HG02623 (cell line): ENCODE data around the gene S100A4.
"Not testable (repeated sequence)": the region's sequence is repeated elsewhere in the genome, so short reads cannot be mapped to it uniquely, and the experiment has no call there.

ENCODE experiments used
- ATAC-seq: cut with Tn5 transposase; IDR thresholded peaks from one replicate; pipeline ENCODE4 v1.9.1; 2021; ENCODE audit warnings: moderate library complexity; ENCODE audit not compliant: unreplicated experiment

S100A4 gene

DNA sequence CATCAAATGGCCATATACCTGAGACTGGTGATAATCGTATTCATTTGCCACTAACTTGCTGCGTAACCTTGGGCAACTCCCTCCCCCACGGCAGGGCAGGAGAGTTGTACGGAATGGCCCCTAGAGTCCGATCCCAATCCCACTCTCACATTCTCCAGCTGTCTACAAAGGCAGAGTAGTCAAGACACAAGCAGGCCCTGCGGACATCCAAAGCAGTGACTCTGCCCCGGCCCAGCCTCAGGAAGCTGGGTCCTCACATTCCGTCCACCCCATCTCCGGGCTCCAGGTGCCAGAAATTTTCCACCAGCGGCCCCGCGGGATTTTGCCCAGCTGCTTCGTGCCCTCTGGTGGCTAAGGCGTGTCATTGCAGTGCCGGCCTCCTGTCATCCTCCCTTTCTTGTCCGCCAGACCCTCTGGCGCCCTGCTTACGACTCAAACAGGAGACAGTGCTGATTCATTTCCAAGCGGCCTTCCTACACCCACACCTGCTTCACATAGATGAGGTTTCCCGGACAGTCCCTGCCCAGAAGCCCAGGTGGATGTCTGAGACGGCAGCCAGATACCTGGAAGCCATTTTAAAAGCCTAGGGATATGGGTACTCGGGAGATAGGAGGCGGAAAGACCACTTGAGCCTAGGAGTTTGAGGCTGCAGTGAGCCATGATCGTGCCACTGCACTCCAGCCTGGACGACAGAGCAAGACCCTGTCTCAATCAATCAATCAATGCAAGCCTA lies 22.9 kb upstream of the S100A4 start:
- ATAC-seq, result no peak

DNA sequence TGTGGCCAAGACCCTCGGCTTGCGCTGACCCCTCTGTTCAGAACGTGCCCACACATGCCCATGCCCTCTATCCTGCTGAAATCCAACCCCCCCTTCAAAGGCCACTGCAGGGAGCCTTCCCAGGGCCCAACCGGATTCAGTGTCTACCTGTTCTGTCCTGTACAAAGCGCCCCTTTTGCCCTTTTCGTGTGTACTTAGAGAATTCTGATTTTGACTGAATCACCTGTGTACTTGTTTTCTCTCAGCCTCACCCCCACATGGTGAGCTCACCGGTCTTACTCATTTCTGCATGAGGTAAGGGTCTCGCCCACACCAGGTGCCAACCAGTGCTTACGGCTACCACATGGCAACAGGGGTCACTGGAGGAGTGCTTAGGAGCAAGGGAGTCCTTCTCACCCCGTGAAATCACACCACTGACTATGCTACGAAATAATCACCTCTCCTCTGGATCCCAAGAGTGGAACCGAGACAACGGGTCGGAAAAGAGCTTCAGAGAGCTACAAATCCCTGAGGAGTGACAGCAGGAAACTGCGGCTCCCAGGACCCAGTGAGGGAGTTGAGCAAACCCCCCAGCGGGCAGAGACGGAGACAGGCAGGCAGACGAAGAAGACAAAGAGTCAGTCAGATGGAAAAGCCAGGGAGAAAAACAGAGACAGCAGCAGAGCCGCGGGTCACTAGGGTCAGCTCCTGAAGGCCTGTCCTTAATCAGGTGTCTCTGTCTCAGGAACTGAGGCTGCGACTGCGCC lies 22.2 kb upstream of the S100A4 start:
- no peak for ATAC-seq

DNA sequence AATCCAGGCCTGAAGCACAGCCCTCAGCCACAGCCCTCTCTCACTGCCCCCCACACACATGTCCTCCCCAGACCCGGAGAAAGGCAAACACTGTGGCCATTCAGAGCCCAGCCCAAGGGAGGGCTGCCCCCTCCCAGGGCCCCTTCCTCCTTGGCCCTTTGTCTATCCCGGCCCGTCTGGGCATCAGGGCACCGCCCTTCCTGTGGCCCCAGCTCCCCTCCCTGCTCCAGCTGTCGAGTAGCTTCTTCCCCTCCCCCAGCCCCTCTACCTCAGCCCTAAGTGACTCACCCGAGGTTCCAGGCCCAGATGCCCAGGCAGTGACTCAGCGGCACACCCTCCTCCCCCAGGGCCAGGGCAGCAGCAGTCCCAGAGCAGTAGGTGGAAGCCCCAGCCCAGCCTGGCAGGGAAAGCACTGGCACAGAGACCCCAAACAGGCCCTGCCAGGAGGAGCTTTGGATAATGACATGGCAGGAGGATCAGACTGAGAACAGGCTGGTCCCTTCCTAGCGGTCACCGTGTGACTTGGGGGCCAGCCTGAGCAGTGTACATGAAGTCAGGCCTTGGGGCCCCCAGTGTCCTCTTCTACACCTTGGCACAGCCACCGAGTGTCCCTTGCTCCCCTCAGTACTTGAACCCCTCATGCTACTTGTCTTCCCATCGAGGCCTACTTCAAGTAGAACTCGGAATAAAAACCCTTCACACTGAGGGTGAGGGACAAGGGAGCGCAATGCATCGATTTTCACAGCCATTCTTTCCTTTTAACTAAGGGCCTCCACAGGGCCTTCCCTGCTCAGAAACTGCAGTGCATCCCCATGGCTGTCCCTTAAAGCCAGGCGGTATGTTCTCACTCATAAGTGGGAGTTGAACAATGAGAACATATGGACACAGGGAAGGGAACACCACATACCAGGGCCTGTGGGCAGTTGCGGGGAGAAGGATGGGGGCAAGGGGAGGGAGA lies 21.1 kb upstream of the S100A4 start:
- no peak for ATAC-seq

DNA sequence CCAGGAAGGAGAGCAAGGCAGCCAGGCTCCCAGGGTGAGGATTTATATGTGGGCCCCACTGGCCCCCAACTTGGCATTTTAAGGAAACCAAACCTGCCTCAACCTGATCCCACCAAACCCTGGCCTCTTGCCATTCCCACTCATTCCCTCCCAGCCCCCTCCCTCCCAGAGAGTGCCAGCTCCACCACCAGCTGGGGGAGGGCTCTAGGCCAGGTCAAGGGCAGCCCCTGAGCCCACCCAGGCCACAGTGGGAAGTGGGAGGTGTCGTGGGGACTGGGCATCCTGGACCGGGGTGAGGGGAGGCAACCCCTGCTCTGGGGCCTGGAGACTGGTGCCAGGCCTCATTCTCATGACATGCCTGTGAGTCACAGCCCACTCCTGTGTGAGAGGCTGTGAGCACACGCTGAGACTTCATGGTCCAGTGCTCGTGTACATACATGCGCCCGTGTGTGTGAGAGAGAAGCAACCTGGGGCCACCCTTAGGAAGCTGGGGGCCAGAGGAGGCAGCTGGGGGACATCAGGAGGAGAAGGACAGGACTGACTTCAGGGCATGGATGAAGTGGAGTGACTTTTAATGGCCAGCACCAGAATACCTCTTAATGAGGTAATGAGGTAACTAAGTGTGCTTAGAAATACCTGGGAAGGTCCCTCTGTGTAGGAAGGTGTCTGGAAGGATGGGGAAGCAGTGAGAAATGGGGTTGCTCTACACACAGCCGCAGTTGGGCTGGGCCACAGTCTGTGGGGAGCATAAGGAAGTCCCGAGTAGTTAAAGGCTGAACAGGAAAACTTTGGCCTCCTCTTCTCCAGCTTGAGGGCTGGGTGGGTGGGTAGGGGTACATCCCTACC lies 20.1 kb upstream of the S100A4 start, which contains the start of gene S100A2:
S100A2 (minus strand) TSS at position 316 of the 846 bp plus-strand sequence. CDS start 1,967 bp downstream, outside the sequence.
- ATAC-seq, result no peak

DNA sequence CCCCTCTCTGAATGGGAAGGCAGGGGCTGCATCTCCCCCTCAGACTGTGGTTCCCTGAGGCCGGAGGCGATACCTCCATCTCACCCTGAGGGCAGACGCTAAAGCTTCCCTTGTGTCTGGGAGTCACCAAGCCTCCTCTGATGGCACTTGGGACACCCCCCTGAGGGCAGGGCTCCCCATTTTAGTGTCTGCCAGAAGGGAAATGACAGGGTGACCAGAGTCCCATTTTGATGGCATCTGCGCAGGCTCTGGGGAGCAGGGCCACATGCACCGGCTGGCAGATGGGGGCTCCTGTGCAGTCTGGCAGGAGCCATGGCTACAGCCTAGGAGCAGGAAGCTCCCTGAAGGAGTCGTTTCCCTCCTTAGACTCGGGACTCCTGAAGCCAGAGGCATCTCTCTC lies 18.4 kb upstream of the S100A4 start:
- ATAC-seq, result no peak

DNA sequence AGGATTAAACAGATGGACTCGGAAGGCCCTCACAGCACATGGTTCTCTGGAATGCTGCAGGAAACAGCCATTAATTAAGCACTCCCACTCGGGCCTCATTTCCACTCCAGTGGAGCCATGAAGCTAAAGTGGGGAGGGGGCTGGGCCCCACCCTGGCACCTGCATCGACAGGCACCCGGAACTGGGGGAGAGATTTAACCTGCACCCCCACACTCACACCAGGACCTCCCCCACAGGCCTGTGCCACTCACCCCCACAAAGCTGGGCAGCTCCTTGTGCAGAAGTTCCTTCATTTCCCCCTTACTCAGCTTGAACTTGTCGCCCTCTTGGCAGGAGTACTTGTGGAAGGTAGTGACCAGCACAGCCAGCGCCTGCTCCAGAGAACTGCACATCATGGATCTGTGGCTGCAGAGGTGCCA lies 17.9 kb upstream of the S100A4 start:
- no peak for ATAC-seq

DNA sequence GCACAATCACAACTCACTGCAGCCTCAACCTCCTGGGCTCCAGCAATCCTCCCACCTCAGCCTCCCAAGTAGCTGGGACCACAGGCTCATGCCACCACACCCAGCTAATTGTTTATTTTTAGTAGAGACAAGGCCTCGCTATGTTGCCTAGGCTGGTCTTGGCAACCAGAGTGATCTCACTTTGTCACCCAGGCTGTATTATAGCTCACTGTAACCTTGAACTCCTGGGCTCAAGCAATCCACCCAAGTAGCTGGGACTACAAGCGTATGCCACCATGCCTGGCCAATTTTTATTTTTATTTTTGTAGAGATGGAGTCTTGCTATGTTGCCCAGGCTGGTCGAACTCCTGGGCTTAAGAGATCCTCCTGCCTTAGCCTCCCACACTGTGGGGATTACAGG lies 16.4 kb upstream of the S100A4 start:
- not testable (repeated sequence) for ATAC-seq

DNA sequence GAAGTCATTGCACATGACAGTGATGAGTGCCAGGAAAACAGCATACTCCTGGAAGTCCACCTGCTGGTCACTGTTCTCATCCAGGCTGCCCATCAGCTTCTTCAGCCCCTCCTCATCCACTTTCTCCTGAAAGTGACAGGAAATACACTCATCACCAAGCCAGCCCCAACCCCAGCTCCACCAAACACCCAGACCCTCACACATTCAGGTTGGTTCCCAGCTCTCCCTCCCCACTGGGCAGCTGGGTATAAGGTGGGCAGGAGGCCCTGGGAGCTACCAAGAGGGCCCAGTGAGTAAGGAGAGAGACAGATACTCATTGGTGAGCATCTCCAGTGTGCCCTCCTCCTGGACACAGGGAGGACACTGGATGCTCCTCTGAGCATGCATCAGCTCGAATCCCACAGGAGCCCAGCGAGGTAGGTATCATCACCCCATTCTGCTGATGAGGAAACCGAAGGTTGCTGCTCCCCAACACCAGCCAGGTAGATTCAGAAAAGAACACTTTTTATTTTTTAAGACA lies 15.9 kb upstream of the S100A4 start:
- no peak for ATAC-seq

DNA sequence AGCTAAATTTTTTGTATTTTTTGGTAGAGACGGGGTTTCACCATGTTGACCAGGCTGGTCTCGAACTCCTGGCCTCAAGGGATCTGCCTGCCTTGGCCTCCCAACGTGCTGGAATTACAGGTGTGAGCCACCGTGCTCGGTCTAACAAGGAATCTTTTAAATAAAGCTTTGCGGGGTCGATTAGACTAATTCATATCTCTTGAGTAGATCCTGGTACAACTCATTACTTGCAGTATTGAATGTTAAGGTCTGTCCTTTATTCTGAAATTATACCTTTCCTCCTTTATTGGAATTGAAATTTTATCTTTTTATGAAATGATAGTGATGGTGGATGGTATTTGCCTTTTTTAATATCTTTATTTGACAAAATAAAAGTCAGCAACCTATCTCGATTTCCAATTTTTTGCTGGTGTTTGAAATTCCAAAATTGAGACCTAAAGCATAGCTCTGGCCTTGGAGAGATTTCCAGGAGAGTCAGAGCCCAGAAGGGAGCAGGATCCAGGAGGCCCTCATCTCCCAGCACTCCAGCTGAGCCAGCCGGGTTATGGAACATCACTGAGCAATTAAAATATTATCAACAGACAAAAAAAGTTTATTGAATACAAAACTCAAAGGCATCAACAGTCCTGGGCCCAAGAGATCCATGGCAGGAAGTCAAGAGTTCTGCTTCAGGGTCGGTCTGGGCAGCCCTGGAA lies 15.3 kb upstream of the S100A4 start:
- no peak for ATAC-seq

DNA sequence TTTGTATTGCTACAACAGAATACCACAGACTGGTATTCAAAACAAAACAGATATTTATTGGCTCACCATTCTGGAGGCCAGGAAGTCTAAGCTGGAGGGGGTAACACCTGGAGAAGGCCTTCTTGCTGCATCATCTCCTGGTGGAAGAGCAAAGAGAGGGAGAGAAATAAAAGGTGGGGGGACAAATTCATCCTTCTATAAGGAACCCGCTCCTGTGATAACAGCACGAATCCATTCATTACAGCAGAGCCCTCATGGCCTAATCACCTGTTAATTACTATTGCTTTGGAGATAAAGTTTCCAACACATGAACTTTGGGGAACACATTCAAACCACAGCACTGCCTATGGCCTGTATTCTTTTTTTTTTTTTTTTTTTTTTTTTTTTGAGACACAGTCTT lies 14.6 kb upstream of the S100A4 start:
- ATAC-seq, result no peak

DNA sequence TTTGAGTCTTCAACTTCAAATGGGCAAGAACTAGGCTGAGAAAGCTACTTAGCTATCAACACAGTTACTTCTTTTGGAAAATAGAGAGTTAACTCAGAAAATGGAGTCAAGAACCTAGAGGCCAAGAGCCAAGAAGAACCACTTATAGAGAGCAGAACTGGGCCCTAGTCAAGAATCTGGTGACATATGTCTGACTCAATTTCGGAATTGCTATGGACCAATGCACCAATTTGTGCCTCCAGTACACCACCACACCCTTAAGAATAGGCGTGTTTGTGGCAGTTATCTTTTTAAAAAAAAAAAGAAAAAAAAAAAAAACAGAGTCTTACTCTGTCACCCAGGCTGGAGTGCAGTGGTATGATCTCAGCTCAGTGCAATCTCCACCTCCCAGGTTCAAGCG lies 12.3 kb upstream of the S100A4 start:
- no peak for ATAC-seq

DNA sequence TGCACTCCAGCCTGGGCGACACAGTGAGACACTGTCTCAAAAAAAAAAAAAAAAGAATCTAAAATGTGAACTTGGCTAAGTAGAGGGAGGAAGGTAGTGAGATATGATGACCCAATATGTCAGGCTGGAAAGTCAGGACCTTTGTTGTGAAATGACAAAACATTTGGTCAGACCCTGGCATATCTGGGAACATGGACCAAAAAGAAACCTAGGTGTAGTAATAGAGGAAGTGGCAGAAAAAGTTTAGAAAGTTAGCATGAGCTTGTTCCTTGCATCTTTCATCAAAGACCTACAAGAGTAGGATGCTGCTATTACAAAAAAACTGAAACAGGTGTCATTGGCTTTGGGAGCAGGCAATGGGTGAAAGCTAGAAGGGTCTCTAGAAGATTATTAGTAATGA lies 10.7 kb upstream of the S100A4 start:
- no peak for ATAC-seq

DNA sequence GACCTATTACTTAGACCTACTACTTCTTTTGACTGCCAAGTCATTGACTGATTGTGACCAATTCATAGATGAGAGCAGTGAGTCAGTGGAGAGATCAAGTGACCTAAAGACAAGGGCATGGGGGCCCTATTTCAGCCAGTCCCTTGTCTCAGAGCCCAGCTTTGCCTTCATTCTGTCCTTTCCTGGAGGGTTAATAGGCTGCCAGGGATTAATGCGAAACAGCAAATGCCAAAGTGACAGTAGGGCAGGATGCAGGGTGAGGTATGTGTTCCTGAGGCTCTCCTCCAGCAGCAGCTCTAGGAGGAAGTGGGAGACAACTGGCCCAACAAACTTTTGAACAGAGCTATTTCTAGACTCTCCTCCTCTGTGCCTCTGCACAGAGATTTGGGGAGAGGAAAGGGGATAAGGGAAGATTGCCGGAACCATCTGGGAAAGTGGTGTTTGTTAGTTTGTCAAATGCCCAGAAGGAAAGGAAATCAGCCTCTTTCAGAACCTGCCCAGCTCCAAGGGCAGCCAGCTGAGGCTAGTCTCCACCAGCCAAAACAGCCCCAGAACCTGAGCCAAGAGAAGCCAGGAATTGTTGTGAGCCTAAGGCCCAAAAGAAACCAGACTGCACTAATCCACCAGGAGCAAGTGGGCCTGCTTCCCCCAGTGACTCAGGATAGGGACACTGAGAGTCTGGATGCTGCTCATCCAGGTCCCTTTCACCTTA lies 8.4 kb upstream of the S100A4 start:
- ATAC-seq, result no peak

DNA sequence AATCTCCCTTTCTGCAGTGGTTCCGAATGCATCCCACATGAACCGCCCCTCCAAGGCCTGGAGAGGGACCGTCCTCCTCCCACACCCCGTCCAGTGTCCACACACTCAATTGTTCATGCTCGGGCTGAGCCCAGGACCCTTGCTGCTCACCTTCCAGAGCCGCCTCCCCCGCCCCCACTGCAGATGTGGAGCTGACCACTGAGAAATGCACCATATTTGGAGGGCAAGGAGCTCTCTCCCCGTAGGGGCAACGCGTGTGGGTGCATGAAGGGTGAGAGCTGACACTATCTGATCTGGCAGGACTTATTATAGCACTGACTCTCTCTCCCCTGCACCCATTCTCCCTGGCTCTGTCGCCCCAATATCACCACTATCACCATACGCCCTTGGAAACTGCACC lies 7.5 kb upstream of the S100A4 start:
- no peak for ATAC-seq

DNA sequence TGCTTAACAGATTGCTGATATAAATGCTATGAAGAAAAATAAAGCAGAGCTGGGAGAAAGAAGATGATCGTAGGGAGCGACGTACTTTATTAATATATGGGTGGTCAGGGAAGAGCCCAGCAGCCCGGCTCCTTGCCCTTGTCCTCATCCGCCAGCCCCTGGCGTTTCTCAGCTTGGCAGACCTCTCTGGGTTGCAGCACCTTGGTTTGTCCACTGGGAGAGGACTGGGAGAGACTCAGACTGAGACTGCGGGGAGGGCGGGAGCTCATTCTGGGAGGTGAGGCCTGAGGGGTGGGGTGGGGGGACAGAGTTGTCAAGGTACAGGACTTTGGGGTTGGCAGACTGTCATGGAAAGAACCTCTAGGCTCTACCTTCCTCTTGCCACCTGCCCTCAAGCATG lies 6.7 kb upstream of the S100A4 start:
- ATAC-seq, result no peak

DNA sequence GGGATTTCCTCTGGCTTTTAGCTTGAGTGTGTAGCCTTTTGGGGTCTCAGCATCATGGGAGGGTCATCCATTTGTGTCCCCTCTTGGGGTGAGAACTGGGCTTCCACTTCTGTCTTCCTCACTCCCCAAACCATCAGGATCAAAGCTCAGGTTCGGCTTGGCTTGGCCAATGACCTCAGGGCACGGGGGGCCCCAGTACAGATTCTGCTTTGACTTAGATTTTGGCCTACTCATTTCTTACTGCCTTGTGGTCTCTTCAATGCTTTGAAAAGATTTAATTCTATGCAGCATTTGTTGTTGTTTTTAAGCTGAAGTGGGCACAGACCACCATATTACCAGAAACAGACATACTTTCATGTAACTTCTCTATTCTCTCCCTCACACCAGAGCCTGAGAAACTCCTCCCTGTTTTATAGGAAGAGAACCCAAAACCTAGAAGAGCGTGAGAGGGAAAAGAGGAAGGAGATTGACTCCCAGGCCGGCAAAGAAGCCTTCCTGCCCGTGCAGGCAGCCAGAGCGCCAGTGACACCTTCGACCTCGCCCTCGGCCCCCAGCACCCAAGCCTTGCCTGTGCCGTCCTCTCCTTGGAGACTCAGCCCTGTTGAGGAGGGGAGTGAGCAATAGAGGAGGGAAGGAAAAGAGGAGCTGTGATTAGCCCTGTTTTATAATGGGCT lies 5.4 kb upstream of the S100A4 start:
- ATAC-seq, result no peak

DNA sequence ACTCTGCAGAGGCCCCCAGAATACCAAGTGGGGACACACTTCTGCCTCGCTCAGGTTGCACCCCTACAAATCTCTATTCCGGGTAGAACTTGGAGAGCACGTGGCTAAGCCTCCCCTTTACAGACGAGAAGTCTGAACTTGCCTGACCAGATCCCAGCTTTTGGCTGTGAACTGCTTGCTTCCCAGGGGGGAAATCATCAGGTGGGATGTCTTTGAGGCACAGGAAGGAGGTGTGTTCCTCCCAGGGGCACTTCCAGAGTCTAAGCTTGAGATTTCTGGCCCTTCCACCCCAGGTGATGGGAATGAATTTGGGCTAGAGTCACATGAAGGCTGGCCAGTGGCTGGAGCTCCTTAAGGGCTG lies 4.8 kb upstream of the S100A4 start:
- no peak for ATAC-seq

DNA sequence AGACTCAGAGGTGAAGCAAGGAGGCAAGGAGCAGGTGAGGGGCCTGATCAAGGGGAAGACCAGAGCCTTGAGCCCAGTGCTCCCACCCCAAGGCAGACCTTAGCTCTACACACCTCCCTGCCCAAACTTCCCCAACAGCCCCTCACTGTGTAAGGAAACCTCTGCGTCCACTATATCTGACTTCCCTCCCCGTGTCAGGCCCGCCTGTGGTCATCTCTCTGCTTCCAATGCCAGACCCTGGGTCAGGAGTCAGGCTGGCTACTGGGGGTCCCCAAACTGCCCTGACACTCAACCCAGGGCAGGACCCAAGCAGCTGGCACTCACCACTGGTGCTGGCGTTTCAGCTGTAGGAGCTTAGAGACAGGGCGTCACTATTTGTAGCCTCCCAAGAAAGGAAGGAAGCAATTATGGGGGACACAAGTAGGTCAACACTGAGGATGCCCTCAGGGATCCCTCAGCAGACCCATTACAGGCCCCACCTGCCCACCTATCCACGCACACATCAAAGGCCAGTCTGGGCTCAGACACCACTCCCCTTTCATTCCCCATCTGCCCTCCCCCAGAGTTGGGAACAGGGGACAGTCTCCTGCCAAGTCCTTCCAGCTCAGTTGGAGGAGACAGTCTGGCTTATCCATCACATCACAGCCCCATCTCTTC lies 4.3 kb upstream of the S100A4 start:
- no peak for ATAC-seq
